ENCODE measurements around the gene PATJ.

GRCh38 chr1:61790837-61791236 lies 48.6 kb downstream of the PATJ start:
- TF ChIP-seq, protein P1, sequence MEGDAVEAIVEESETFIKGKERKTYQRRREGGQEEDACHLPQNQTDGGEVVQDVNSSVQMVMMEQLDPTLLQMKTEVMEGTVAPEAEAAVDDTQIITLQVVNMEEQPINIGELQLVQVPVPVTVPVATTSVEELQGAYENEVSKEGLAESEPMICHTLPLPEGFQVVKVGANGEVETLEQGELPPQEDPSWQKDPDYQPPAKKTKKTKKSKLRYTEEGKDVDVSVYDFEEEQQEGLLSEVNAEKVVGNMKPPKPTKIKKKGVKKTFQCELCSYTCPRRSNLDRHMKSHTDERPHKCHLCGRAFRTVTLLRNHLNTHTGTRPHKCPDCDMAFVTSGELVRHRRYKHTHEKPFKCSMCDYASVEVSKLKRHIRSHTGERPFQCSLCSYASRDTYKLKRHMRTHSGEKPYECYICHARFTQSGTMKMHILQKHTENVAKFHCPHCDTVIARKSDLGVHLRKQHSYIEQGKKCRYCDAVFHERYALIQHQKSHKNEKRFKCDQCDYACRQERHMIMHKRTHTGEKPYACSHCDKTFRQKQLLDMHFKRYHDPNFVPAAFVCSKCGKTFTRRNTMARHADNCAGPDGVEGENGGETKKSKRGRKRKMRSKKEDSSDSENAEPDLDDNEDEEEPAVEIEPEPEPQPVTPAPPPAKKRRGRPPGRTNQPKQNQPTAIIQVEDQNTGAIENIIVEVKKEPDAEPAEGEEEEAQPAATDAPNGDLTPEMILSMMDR (IDR thresholded peaks at IDR 0.05) = no peak
- no peak for TF ChIP-seq EZH2 (IDR thresholded peaks at IDR 0.05; ENCODE audit: borderline replicate concordance, insufficient read depth, low read depth, low read length, poor library complexity, severe bottlenecking)
